HEK293 (cell line): ENCODE data around the gene MSI2.

ENCODE experiments used
- CTCF ChIA-PET: fragments of 350-600 bp; formaldehyde crosslinking; extraction: SDS; loops from one replicate; lab custom pipeline; 2021; ENCODE audit warnings: antibody characterized with exemption; lab: Yijun Ruan, JAX
- POLR2A ChIA-PET: fragments of 300-600 bp; formaldehyde crosslinking; extraction: SDS; loops from one replicate; lab custom pipeline; 2020; ENCODE audit warnings: antibody characterized with exemption, inconsistent platforms; lab: Yijun Ruan, JAX
- H3K27ac ChIP-seq: fragments of 200-500 bp; sonication (Bioruptor generic); 2 replicates; pipeline ENCODE4 v1.5.1; 2014; ENCODE audit warnings: low read depth, low read length, control low read depth, inconsistent platforms; ENCODE audit errors: extremely low read depth
- H3K36me3 ChIP-seq, 2 experiments: fragments of 200-500 bp in 1 of 2; sonication (Bioruptor generic) in 1 of 2; 1 replicate in 1 of 2; 2 replicates in 1 of 2; pipeline ENCODE4 v1.5.1; 2014 to 2017; ENCODE audit warnings: inconsistent platforms in 2 of 2, low read length in 2 of 2; ENCODE audit not compliant: control insufficient read depth in 2 of 2, insufficient read depth in 1 of 2
- H3K4me1 ChIP-seq: fragments of 200-500 bp; sonication (Bioruptor generic); 2 replicates; pipeline ENCODE4 v1.5.1; 2014; ENCODE audit warnings: mild to moderate bottlenecking, low read length, inconsistent platforms; ENCODE audit not compliant: control insufficient read depth, insufficient read depth
- H3K4me3 ChIP-seq: 2 replicates; pipeline ENCODE4 v1.5.1; 2011; ENCODE audit warnings: low read depth, mild to moderate bottlenecking, control low read depth, low read length, moderate library complexity
- H3K9me3 ChIP-seq: fragments of 200-500 bp; sonication (Bioruptor generic); 2 replicates; pipeline ENCODE4 v1.5.1; 2014; ENCODE audit warnings: low read depth, low read length, inconsistent platforms; ENCODE audit not compliant: control insufficient read depth, insufficient read depth
- FEZF1 ChIP-seq: fragments of 450-650 bp; formaldehyde crosslinking; IDR thresholded peaks from 2 replicates; pipeline ENCODE4 v1.5.1; 2016; ENCODE audit warnings: missing biosample characterization, missing genetic modification characterization
- KLF16 ChIP-seq: fragments of 450-650 bp; formaldehyde crosslinking; IDR thresholded peaks from 2 replicates; pipeline ENCODE4 v1.5.1; 2017; ENCODE audit warnings: missing biosample characterization, missing genetic modification characterization
- ZNF202 ChIP-seq: fragments of 450-650 bp; formaldehyde crosslinking; IDR thresholded peaks from 2 replicates; pipeline ENCODE4 v1.5.1; 2016; ENCODE audit warnings: missing biosample characterization, missing genetic modification characterization, borderline replicate concordance
- ZNF26 ChIP-seq: fragments of 450-650 bp; formaldehyde crosslinking; IDR thresholded peaks from 2 replicates; pipeline ENCODE4 v1.5.1; 2016; ENCODE audit warnings: missing biosample characterization, missing genetic modification characterization
- ZNF37A ChIP-seq: fragments of 450-650 bp; IDR thresholded peaks from 2 replicates; pipeline ENCODE4 v1.5.1; 2018; ENCODE audit warnings: missing biosample characterization, missing genetic modification characterization
- ZNF394 ChIP-seq: fragments of 450-650 bp; formaldehyde crosslinking; IDR thresholded peaks from 2 replicates; pipeline ENCODE4 v1.5.1; 2016; ENCODE audit warnings: missing biosample characterization, missing genetic modification characterization, mild to moderate bottlenecking, moderate library complexity, borderline replicate concordance
- ZNF513 ChIP-seq: fragments of 450-650 bp; IDR thresholded peaks from 2 replicates; pipeline ENCODE4 v1.5.1; 2018; ENCODE audit warnings: missing biosample characterization, missing genetic modification characterization
- ZNF571 ChIP-seq: fragments of 450-650 bp; formaldehyde crosslinking; IDR thresholded peaks from 2 replicates; pipeline ENCODE4 v1.5.0; 2017; ENCODE audit warnings: missing biosample characterization, missing genetic modification characterization
- ZNF791 ChIP-seq: fragments of 450-650 bp; formaldehyde crosslinking; IDR thresholded peaks from 2 replicates; pipeline ENCODE4 v1.5.1; 2016; ENCODE audit warnings: missing biosample characterization, missing genetic modification characterization
- ZSCAN18 ChIP-seq: fragments of 450-650 bp; formaldehyde crosslinking; IDR thresholded peaks from 2 replicates; pipeline ENCODE4 v1.5.1; 2016; ENCODE audit warnings: missing biosample characterization, missing genetic modification characterization
- TF ChIP-seq, protein P1 (sequence below): fragments of 450-650 bp; formaldehyde crosslinking; IDR thresholded peaks from 2 replicates; pipeline ENCODE4 v1.5.1; 2016; ENCODE audit warnings: missing biosample characterization, missing genetic modification characterization, borderline replicate concordance
- TF ChIP-seq, protein P2 (sequence below): fragments of 450-650 bp; formaldehyde crosslinking; IDR thresholded peaks from 2 replicates; pipeline ENCODE4 v1.5.1; 2017; ENCODE audit warnings: missing biosample characterization, missing genetic modification characterization
- TF ChIP-seq, protein P3 (sequence below): fragments of 450-650 bp; formaldehyde crosslinking; IDR thresholded peaks from 2 replicates; pipeline ENCODE4 v1.5.1; 2017; ENCODE audit warnings: missing biosample characterization, missing genetic modification characterization

The MSI2 gene

DNA sequence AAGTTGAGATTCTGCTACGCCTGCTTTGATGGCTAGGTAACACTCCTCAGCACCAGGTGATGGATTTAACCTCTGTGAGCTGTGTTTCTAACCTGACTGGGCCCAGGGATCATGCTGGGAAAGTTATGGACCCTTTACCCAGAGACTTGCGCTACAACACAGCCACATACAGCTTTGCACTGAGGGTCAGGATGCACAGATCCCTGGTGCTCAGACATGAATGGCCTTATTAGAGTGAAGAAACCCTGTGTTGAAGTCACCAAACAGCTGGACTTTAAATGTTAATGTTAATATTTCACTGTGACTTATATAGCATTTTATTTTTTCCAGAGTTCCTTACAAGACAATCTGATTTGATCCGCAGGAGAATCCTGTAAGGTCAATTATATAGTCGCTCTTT lies 114.3 kb downstream of the MSI2 start:
- POLR2A ChIA-PET, result no interaction called here
- TF ChIP-seq FEZF1 (tag by site-specific recombination), result no peak
- TF ChIP-seq ZNF791 (tag by site-specific recombination), result no peak
- TF ChIP-seq ZNF394 (tag by site-specific recombination), result no peak
- TF ChIP-seq ZSCAN18 (tag by site-specific recombination), result no peak
- no peak for TF ChIP-seq ZNF202
- no peak for TF ChIP-seq ZNF37A (tag by site-specific recombination)
- TF ChIP-seq, protein P1, sequence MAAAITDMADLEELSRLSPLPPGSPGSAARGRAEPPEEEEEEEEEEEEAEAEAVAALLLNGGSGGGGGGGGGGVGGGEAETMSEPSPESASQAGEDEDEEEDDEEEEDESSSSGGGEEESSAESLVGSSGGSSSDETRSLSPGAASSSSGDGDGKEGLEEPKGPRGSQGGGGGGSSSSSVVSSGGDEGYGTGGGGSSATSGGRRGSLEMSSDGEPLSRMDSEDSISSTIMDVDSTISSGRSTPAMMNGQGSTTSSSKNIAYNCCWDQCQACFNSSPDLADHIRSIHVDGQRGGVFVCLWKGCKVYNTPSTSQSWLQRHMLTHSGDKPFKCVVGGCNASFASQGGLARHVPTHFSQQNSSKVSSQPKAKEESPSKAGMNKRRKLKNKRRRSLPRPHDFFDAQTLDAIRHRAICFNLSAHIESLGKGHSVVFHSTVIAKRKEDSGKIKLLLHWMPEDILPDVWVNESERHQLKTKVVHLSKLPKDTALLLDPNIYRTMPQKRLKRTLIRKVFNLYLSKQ (tag by site-specific recombination), result no peak
- TF ChIP-seq KLF16 (tag by site-specific recombination), result no peak
- TF ChIP-seq ZNF26 (tag by site-specific recombination), result no peak
- TF ChIP-seq, protein P2, sequence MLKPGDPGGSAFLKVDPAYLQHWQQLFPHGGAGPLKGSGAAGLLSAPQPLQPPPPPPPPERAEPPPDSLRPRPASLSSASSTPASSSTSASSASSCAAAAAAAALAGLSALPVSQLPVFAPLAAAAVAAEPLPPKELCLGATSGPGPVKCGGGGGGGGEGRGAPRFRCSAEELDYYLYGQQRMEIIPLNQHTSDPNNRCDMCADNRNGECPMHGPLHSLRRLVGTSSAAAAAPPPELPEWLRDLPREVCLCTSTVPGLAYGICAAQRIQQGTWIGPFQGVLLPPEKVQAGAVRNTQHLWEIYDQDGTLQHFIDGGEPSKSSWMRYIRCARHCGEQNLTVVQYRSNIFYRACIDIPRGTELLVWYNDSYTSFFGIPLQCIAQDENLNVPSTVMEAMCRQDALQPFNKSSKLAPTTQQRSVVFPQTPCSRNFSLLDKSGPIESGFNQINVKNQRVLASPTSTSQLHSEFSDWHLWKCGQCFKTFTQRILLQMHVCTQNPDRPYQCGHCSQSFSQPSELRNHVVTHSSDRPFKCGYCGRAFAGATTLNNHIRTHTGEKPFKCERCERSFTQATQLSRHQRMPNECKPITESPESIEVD (tag by site-specific recombination), result no peak
- TF ChIP-seq ZNF513 (tag by site-specific recombination), result no peak
- TF ChIP-seq, all 188 proteins: peak for 0
- Histone ChIP-seq H3K9me3 (no peaks in the 10 kb centered on the region), H3K4me3 (no peak overlapping the region), H3K27ac (peak overlapping the region; percentile 33; the same call in 1 of the 2 replicates), H3K4me1 (peaks cover 34% of the 10 kb centered on the region), H3K36me3 (no peaks in the 10 kb centered on the region)
- CTCF ChIA-PET, result no interaction called here

- Histone ChIP-seq H3K9me3 (no peaks in the 10 kb centered on the region), H3K36me3 (no peaks in the 10 kb centered on the region), H3K4me1 (peaks cover 25% of the 10 kb centered on the region), H3K4me3 (no peak overlapping the region), H3K27ac (no peak overlapping the region)
- CTCF ChIA-PET, result interaction anchor here (0.6 to 1.4 kb wide), 6 partner anchors 9 to 412 kb away, joined by 3 to 4 read pairs (median 4); no protein-coding TSS in a partner anchor
- POLR2A ChIA-PET, result no interaction called here
- TF ChIP-seq, protein P3, sequence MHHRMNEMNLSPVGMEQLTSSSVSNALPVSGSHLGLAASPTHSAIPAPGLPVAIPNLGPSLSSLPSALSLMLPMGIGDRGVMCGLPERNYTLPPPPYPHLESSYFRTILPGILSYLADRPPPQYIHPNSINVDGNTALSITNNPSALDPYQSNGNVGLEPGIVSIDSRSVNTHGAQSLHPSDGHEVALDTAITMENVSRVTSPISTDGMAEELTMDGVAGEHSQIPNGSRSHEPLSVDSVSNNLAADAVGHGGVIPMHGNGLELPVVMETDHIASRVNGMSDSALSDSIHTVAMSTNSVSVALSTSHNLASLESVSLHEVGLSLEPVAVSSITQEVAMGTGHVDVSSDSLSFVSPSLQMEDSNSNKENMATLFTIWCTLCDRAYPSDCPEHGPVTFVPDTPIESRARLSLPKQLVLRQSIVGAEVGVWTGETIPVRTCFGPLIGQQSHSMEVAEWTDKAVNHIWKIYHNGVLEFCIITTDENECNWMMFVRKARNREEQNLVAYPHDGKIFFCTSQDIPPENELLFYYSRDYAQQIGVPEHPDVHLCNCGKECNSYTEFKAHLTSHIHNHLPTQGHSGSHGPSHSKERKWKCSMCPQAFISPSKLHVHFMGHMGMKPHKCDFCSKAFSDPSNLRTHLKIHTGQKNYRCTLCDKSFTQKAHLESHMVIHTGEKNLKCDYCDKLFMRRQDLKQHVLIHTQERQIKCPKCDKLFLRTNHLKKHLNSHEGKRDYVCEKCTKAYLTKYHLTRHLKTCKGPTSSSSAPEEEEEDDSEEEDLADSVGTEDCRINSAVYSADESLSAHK, result peak; percentile 14; the same call in 1 of the 2 replicates
- TF ChIP-seq ZNF571, result no peak
These were observed 115.8 kb downstream of the MSI2 start for GRCh38 chr17:57372156-57372555.
